GM23338 (cell line): ENCODE measurements around the gene MTAP. TPM values are rescaled to one million over a fixed set of nuclear protein-coding genes. Genes with fewer than 3 reads are reported as not detected.

ENCODE experiments used
- ATAC-seq: fragments of 200-7000 bp; cut with Tn5 transposase; 3 replicates; pipeline ENCODE4 v1.9.1; 2020
- DNase-seq: peaks from one replicate; pipeline ENCODE4 v3.0.0-alpha.2; 2015; ENCODE audit warnings: low spot score
- H2AFZ ChIP-seq: fragments of 200-600 bp; sonication (generic); 2 replicates; pipeline ENCODE4 v1.8.0; 2016; ENCODE audit warnings: antibody characterized with exemption, mild to moderate bottlenecking, moderate library complexity
- H3F3A ChIP-seq: fragments of 200-600 bp; sonication (generic); replicated peaks from 2 replicates; pipeline ENCODE4 v1.8.0; 2017; ENCODE audit warnings: antibody characterized with exemption, mixed run types, low read depth
- H3K27ac ChIP-seq: fragments of 200-600 bp; sonication (generic); 2 replicates; pipeline ENCODE4 v1.6.1; 2016; ENCODE audit warnings: low read depth
- H3K27me3 ChIP-seq: fragments of 200-600 bp; sonication (generic); 2 replicates; pipeline ENCODE4 v1.8.0; 2016; ENCODE audit warnings: mild to moderate bottlenecking, mixed run types, moderate library complexity; ENCODE audit not compliant: insufficient read depth
- H3K36me3 ChIP-seq: fragments of 200-600 bp; sonication (generic); 2 replicates; pipeline ENCODE4 v1.8.0; 2016; ENCODE audit warnings: mild to moderate bottlenecking; ENCODE audit not compliant: insufficient read depth
- H3K4me1 ChIP-seq: fragments of 200-600 bp; sonication (generic); 2 replicates; pipeline ENCODE4 v1.8.0; 2016; ENCODE audit warnings: mild to moderate bottlenecking, moderate library complexity; ENCODE audit not compliant: insufficient read depth
- H3K4me2 ChIP-seq: fragments of 200-600 bp; sonication (generic); 2 replicates; pipeline ENCODE4 v1.7.1; 2017; ENCODE audit warnings: mixed run types
- H3K4me3 ChIP-seq: fragments of 200-600 bp; sonication (generic); 2 replicates; pipeline ENCODE4 v1.6.1; 2016; ENCODE audit warnings: mixed run types
- H3K79me2 ChIP-seq: fragments of 200-600 bp; sonication (generic); replicated peaks from 2 replicates; pipeline ENCODE4 v1.8.0; 2017; ENCODE audit warnings: mild to moderate bottlenecking; ENCODE audit not compliant: insufficient read depth
- H3K9me2 ChIP-seq: fragments of 200-600 bp; sonication (generic); 2 replicates; pipeline ENCODE4 v1.8.0; 2017; ENCODE audit not compliant: insufficient read depth
- H4K20me1 ChIP-seq: fragments of 200-600 bp; sonication (generic); replicated peaks from 2 replicates; pipeline ENCODE4 v1.8.0; 2017; ENCODE audit warnings: mild to moderate bottlenecking; ENCODE audit not compliant: insufficient read depth
- H3K27ac Mint-ChIP-seq: 2 replicates; pipeline ENCODE4 v1.8.0; 2020; ENCODE audit warnings: inconsistent platforms, mild to moderate bottlenecking, moderate library complexity, mixed read lengths
- H3K27me3 Mint-ChIP-seq: 3 replicates; pipeline ENCODE4 v1.8.0; 2022; ENCODE audit warnings: low read depth, mild to moderate bottlenecking, moderate library complexity, mixed read lengths, inconsistent platforms; ENCODE audit not compliant: insufficient read depth, poor library complexity
- H3K36me3 Mint-ChIP-seq: 3 replicates; pipeline ENCODE4 v1.8.0; 2021; ENCODE audit warnings: low read depth, mild to moderate bottlenecking, inconsistent platforms, moderate library complexity, mixed read lengths
- H3K4me1 Mint-ChIP-seq: 3 replicates; pipeline ENCODE4 v1.8.0; 2020; ENCODE audit warnings: mild to moderate bottlenecking, inconsistent platforms, mixed read lengths
- H3K4me3 Mint-ChIP-seq: 3 replicates; pipeline ENCODE4 v1.8.0; 2021; ENCODE audit warnings: moderate library complexity, mild to moderate bottlenecking, inconsistent platforms, mixed read lengths
- H3K9me3 Mint-ChIP-seq: 3 replicates; pipeline ENCODE4 v1.8.0; 2020; ENCODE audit warnings: moderate library complexity, mild to moderate bottlenecking, inconsistent platforms, mixed read lengths
- CTCF ChIP-seq, 2 experiments: fragments of 200-600 bp in 1 of 2; sonication (generic) in 1 of 2; conservative IDR thresholded peaks; 2 replicates each; pipeline versions ENCODE4 v1.5.1 to v1.6.1; 2016 to 2017; ENCODE audit warnings: antibody characterized with exemption in 2 of 2, low read depth in 2 of 2, mild to moderate bottlenecking in 2 of 2, moderate library complexity in 1 of 2
- ETS1 ChIP-seq: IDR thresholded peaks from 2 replicates; pipeline ENCODE4 v1.6.1; 2016; ENCODE audit warnings: antibody characterized with exemption
- POLR2AphosphoS5 ChIP-seq: IDR thresholded peaks from 2 replicates; pipeline ENCODE4 v1.6.1; 2016; ENCODE audit warnings: antibody characterized with exemption, low read depth
- REST ChIP-seq: IDR thresholded peaks from one replicate; pipeline ENCODE4 v1.6.1; 2018; ENCODE audit warnings: antibody characterized with exemption; ENCODE audit not compliant: unreplicated experiment
- STAT1 ChIP-seq: IDR thresholded peaks from one replicate; pipeline ENCODE4 v1.6.1; 2016; ENCODE audit warnings: antibody characterized with exemption; ENCODE audit not compliant: unreplicated experiment
- ZNF114 ChIP-seq: fragments of 250-450 bp; sonication (Bioruptor Pico); IDR thresholded peaks from 2 replicates; pipeline ENCODE4 v1.5.0; 2020; ENCODE audit warnings: mild to moderate bottlenecking, moderate library complexity
- ZNF462 ChIP-seq: fragments of 250-450 bp; sonication (Bioruptor Pico); IDR thresholded peaks from 2 replicates; pipeline ENCODE4 v1.5.0; 2020; ENCODE audit warnings: mild to moderate bottlenecking, moderate library complexity
- polyA plus RNA-seq: library from polyadenylated mRNA; unstranded; fragments of >200 nt; fragmentation: Nextera tagmentation; extraction: Ambion mirVana; gene quantifications from 2 replicates; pipeline ENCODE4 v1.2.1, GENCODE V29; 2016
- total RNA-seq: library from RNA; depleted of rRNA; stranded (reverse); fragments of >200 nt; shearing (Covaris generic); gene quantifications from 2 replicates; pipeline ENCODE4 v1.2.3, GENCODE V29; 2014

Gene MTAP
- total and polyA plus RNA-seq, 2 experiments from 2014 or later, result 61.8 to 70.0 TPM

- H3K36me3 Mint-ChIP-seq, result no peaks in the 10 kb centered on the region
- no peak for ATAC-seq
- Histone ChIP-seq H3K79me2 (no peaks in the 10 kb centered on the region), H3K4me1 (no peaks in the 10 kb centered on the region), H3K27me3 (peaks cover 46% of the 10 kb centered on the region), H2AFZ (no peak overlapping the region), H3K36me3 (no peaks in the 10 kb centered on the region), H4K20me1 (0 out of 2 replicates have a peak, but pooled peaks cover 4% of the 10 kb centered on the region), H3F3A (no peaks in the 10 kb centered on the region), H3K9me2 (no peaks in the 10 kb centered on the region), H3K27ac (no peak overlapping the region), H3K4me3 (no peak overlapping the region), H3K4me2 (no peak overlapping the region)
- no peak overlapping the region for H3K4me3 Mint-ChIP-seq
- no peaks in the 10 kb centered on the region for H3K4me1 Mint-ChIP-seq
- DNase-seq, result no peak
- peaks cover 4% of the 10 kb centered on the region for H3K27me3 Mint-ChIP-seq
- H3K9me3 Mint-ChIP-seq, result no peaks in the 10 kb centered on the region
- TF ChIP-seq ZNF114 (CRISPR knock-in tag) (no peak), STAT1 (no peak), CTCF (conservative IDR thresholded peaks at IDR 0.05; ENCODE audit: low read depth in 2 of 2) (no peak), POLR2AphosphoS5 (no peak), ZNF462 (CRISPR knock-in tag) (no peak), REST (no peak), ETS1 (no peak)
- H3K27ac Mint-ChIP-seq, result no peak overlapping the region
These were observed 31.4 kb upstream of the MTAP start for GRCh38 chr9:21770871-21771560.
